NCI-H446 treated with DMSO at 0.1 percent for 48 hours (cell line): ENCODE measurements around the gene NDST3.
A peak's percentile ranks its signal among the peaks of the same experiment; 100 is the strongest.

Source experiments
- DNase-seq: peaks from one replicate; lab custom pipeline; 2025; lab: John Stamatoyannopoulos, UW

Gene NDST3

GRCh38 chr4:118081434-118081833, 47.1 kb downstream of the NDST3 start:
- DNase-seq = no peak

GRCh38 chr4:118082182-118082581, 47.9 kb downstream of the NDST3 start:
- DNase-seq = no peak

GRCh38 chr4:118085700-118086099, 51.4 kb downstream of the NDST3 start:
- DNase-seq = no peak

GRCh38 chr4:118086344-118086743, 52.1 kb downstream of the NDST3 start:
- peak; percentile 79 for DNase-seq

GRCh38 chr4:118087366-118087765, 53.1 kb downstream of the NDST3 start:
- no peak for DNase-seq

- DNase-seq = no peak
These were observed 64.8 kb downstream of the NDST3 start for GRCh38 chr4:118099106-118099505.

GRCh38 chr4:118102195-118102594, 67.9 kb downstream of the NDST3 start:
- no peak for DNase-seq

- DNase-seq = no peak
These were observed 78.1 kb downstream of the NDST3 start for GRCh38 chr4:118112117-118113046.

- no peak for DNase-seq
These were observed 78.9 kb downstream of the NDST3 start for GRCh38 chr4:118113220-118113619.

- DNase-seq = no peak
These were observed 80.4 kb downstream of the NDST3 start for GRCh38 chr4:118114720-118115119.

- DNase-seq = no peak
These were observed 86.0 kb downstream of the NDST3 start for GRCh38 chr4:118120120-118120760.

- no peak for DNase-seq
These were observed 90.7 kb downstream of the NDST3 start for GRCh38 chr4:118124997-118125396.

- DNase-seq = no peak
These were observed 105.0 kb downstream of the NDST3 start for GRCh38 chr4:118139241-118139640.

GRCh38 chr4:118141240-118141639, 107.0 kb downstream of the NDST3 start:
- no peak for DNase-seq

GRCh38 chr4:118154649-118155048, 120.4 kb downstream of the NDST3 start:
- no peak for DNase-seq

GRCh38 chr4:118155516-118155915, 121.2 kb downstream of the NDST3 start:
- no peak for DNase-seq

- DNase-seq = peak; percentile 61
These were observed 124.6 kb downstream of the NDST3 start for GRCh38 chr4:118158763-118159375.

- DNase-seq = no peak
These were observed 133.0 kb downstream of the NDST3 start for GRCh38 chr4:118167306-118167705.

- DNase-seq = no peak
These were observed 137.1 kb downstream of the NDST3 start for GRCh38 chr4:118171381-118171780.

GRCh38 chr4:118173126-118173525, 138.8 kb downstream of the NDST3 start:
- no peak for DNase-seq

- no peak for DNase-seq
These were observed 139.9 kb downstream of the NDST3 start for GRCh38 chr4:118173956-118174725.

- DNase-seq = no peak
These were observed 141.2 kb downstream of the NDST3 start for GRCh38 chr4:118175506-118175905.
